ENCODE data around the gene DCX. TPM values are rescaled to one million over a fixed set of nuclear protein-coding genes. Genes with fewer than 3 reads are reported as not detected.

The DCX gene
- total RNA-seq, 2 donors from 2014 or later, result 0.66 to 1.1 TPM

- Mint-ChIP-seq H3K4me1 (peaks cover 8% of the 10 kb centered on the region), H3K9me3 (no peaks in the 10 kb centered on the region), H3K27me3 (ENCODE audit: insufficient read depth) (no peaks in the 10 kb centered on the region), H3K36me3 (ENCODE audit: low read depth) (no peaks in the 10 kb centered on the region), H3K27ac (no peak overlapping the region), H3K4me3 (no peak overlapping the region)
- no peaks in the 10 kb centered on the region for H3K4me1 ChIP-seq (ENCODE audit: control insufficient read depth, insufficient read depth, low read length)
- H3K27me3 ChIP-seq (ENCODE audit: control insufficient read depth, insufficient read depth, low read length, poor library complexity, severe bottlenecking), result no peaks in the 10 kb centered on the region
- TF ChIP-seq CTCF (conservative IDR thresholded peaks at IDR 0.05), result peak; percentile 84
- no peaks in the 10 kb centered on the region for H3K36me3 ChIP-seq (ENCODE audit: control insufficient read depth, insufficient read depth, low read length)
- WGBS, 2 experiments (ENCODE audit: insufficient coverage in 1 of 2, insufficient read length in 1 of 2), result 40% methylated on average over 1 of the region's 3 CpGs; no CpG with 5 or more reads in 1 of the 2 experiments
- no peak overlapping the region for H3K27ac ChIP-seq (ENCODE audit: low read depth, low read length)
- DNase-seq, result no peak
- H3K4me3 ChIP-seq (ENCODE audit: low read length), result no peak overlapping the region
- H3K9ac ChIP-seq (ENCODE audit: extremely low read depth, low read length, poor library complexity, severe bottlenecking), result no peak overlapping the region
- no peaks in the 10 kb centered on the region for H3K9me3 ChIP-seq (ENCODE audit: control insufficient read depth, low read length)
Measured at GRCh38 chrX:111445485-111445884, 33.5 kb upstream of the DCX start.

- H3K4me1 Mint-ChIP-seq, result peaks cover 8% of the 10 kb centered on the region
- 80 to 86% methylated on average over 1 to 4 of the region's 6 CpGs for WGBS, 2 experiments (ENCODE audit: insufficient coverage in 1 of 2, insufficient read length in 1 of 2)
- Histone ChIP-seq H3K27ac (ENCODE audit: low read depth, low read length) (no peak overlapping the region), H3K36me3 (ENCODE audit: control insufficient read depth, insufficient read depth, low read length) (no peaks in the 10 kb centered on the region), H3K9ac (ENCODE audit: extremely low read depth, low read length, poor library complexity, severe bottlenecking) (no peak overlapping the region), H3K27me3 (ENCODE audit: control insufficient read depth, insufficient read depth, low read length, poor library complexity, severe bottlenecking) (no peaks in the 10 kb centered on the region), H3K4me3 (ENCODE audit: low read length) (no peak overlapping the region), H3K4me1 (ENCODE audit: control insufficient read depth, insufficient read depth, low read length) (no peaks in the 10 kb centered on the region), H3K9me3 (ENCODE audit: control insufficient read depth, low read length) (no peaks in the 10 kb centered on the region)
- H3K27ac Mint-ChIP-seq, result peak overlapping the region; percentile 3
- no peak overlapping the region for H3K4me3 Mint-ChIP-seq
- no peak for DNase-seq
- no peaks in the 10 kb centered on the region for H3K36me3 Mint-ChIP-seq (ENCODE audit: low read depth)
- no peaks in the 10 kb centered on the region for H3K9me3 Mint-ChIP-seq
- TF ChIP-seq CTCF (conservative IDR thresholded peaks at IDR 0.05), result no peak
- no peaks in the 10 kb centered on the region for H3K27me3 Mint-ChIP-seq (ENCODE audit: insufficient read depth)
Measured at GRCh38 chrX:111444881-111445280, 32.9 kb upstream of the DCX start.

GRCh38 chrX:111443946-111444345 lies 32.0 kb upstream of the DCX start:
- no peaks in the 10 kb centered on the region for H3K27me3 ChIP-seq (ENCODE audit: control insufficient read depth, insufficient read depth, low read length, poor library complexity, severe bottlenecking)
- Mint-ChIP-seq H3K9me3 (no peaks in the 10 kb centered on the region), H3K27me3 (ENCODE audit: insufficient read depth) (no peaks in the 10 kb centered on the region), H3K4me3 (no peak overlapping the region), H3K27ac (no peak overlapping the region), H3K36me3 (ENCODE audit: low read depth) (no peaks in the 10 kb centered on the region), H3K4me1 (peaks cover 8% of the 10 kb centered on the region)
- WGBS, 2 experiments (ENCODE audit: insufficient coverage in 1 of 2, insufficient read length in 1 of 2), result 90% methylated on average over 1 of the region's 1 CpG; no CpG with 5 or more reads in 1 of the 2 experiments
- no peaks in the 10 kb centered on the region for H3K4me1 ChIP-seq (ENCODE audit: control insufficient read depth, insufficient read depth, low read length)
- H3K36me3 ChIP-seq (ENCODE audit: control insufficient read depth, insufficient read depth, low read length), result no peaks in the 10 kb centered on the region
- H3K9me3 ChIP-seq (ENCODE audit: control insufficient read depth, low read length), result no peaks in the 10 kb centered on the region
- DNase-seq, result no peak
- no peak overlapping the region for H3K4me3 ChIP-seq (ENCODE audit: low read length)
- H3K9ac ChIP-seq (ENCODE audit: extremely low read depth, low read length, poor library complexity, severe bottlenecking), result no peak overlapping the region
- TF ChIP-seq CTCF (conservative IDR thresholded peaks at IDR 0.05), result no peak
- H3K27ac ChIP-seq (ENCODE audit: low read depth, low read length), result no peak overlapping the region

Data from endodermal cell (in vitro differentiated cells).